Measurements from ENCODE around the gene BRD9.

The BRD9 gene

DNA sequence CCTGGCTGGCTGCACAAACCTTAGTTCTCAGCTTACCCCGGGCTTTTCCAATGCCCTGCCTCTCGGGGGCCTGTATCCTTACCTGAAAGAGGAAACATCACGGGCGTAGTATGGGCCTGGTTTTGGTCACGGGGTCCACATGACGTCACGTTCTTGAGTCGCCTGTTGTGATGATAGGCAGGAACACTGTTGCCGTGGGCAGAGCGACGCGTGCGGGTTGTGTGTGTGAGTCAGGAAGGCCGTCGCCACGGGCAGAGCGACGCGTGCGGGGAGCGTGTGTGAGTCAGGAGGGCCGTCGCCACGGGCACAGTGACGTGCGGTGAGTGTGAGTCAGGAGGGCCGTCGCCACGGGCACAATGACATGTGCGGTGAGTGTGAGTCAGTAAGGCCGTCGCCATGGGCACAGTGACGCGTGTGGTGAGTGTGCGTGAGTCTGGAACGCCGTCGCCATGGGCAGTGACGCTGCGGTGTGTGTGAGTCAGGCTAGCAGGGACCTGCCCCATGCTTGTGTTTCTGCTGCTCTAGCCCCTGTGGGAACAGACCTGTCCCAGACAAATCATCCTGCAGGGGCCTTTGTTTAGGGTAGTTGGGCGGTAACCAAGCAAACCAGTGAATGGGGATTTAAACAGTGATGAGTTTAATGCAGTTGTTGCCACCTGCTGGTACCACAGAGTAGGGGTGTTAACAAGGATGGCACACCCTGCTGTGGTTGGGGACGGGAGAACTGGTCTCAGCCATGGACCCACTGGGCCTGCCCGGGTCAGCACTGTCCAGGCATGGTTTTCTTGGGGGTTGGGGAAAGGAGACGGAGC, 19.9 kb upstream of the BRD9 start:
- Histone ChIP-seq H3K27ac (ENCODE audit: low read depth, low read length, severe bottlenecking) (peak overlapping the region; percentile 59), H3K36me3 (ENCODE audit: control insufficient read depth, insufficient read depth, low read length) (peaks cover 94% of the 10 kb centered on the region), H3K4me1 (ENCODE audit: control insufficient read depth, insufficient read depth, low read length, poor library complexity, severe bottlenecking) (peaks cover 16% of the 10 kb centered on the region), H3K9me3 (ENCODE audit: control insufficient read depth, low read length) (no peaks in the 10 kb centered on the region), H3K4me3 (ENCODE audit: extremely low read depth, insufficient read depth, low read length, poor library complexity, severe bottlenecking) (no peak overlapping the region)
- WGBS, 2 experiments (ENCODE audit: insufficient coverage in 2 of 2) = 94 to 95% methylated on average over 43 to 44 of the region's 44 CpGs

DNA sequence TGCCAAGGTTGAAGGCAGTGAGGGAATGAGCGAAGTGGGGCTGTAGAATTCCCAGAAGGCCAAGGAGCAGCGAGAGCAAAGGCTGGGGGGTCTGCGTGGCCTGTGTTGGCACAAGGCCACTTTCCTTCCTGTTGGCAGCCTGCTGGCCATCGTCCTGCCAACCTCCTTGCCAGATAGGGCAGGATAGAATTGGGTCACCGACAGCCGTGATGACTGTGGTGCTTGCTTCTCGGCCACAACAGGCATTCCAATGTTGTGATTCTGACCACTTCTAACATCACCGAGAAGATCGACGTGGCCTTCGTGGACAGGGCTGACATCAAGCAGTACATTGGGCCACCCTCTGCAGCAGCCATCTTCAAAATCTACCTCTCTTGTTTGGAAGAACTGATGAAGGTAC, 19.0 kb upstream of the BRD9 start:
- no peak overlapping the region for H3K27ac ChIP-seq (ENCODE audit: low read depth, low read length, severe bottlenecking)
- 92 to 97% methylated on average over 8 to 11 of the region's 11 CpGs for WGBS, 2 experiments (ENCODE audit: insufficient coverage in 2 of 2)
- peaks cover 16% of the 10 kb centered on the region for H3K4me1 ChIP-seq (ENCODE audit: control insufficient read depth, insufficient read depth, low read length, poor library complexity, severe bottlenecking)
- H3K4me3 ChIP-seq (ENCODE audit: extremely low read depth, insufficient read depth, low read length, poor library complexity, severe bottlenecking) = no peak overlapping the region
- H3K36me3 ChIP-seq (ENCODE audit: control insufficient read depth, insufficient read depth, low read length) = peaks cover 93% of the 10 kb centered on the region
- H3K9me3 ChIP-seq (ENCODE audit: control insufficient read depth, low read length) = no peaks in the 10 kb centered on the region

DNA sequence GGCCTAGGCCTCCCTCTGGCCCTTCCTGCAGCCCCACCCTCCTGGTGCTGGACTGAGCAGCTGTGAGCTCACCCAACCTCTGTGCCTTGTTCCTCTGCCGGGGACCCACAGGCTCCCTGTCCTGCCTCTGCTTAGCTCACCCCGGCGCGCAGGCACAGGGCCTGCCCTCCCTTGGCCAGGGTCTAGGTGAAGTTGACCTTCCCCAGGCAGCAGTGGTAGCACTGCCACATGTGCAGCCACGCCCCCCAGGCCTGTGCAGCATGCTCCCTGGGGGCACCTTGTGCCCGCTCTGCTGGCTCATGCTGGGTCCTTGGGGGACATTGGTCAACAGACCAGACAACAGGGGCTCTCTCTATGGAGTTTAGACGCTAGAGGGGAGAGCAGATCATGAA, 18.2 kb upstream of the BRD9 start:
- H3K27ac ChIP-seq (ENCODE audit: low read depth, low read length, severe bottlenecking) = no peak overlapping the region
- no peaks in the 10 kb centered on the region for H3K9me3 ChIP-seq (ENCODE audit: control insufficient read depth, low read length)
- WGBS, 2 experiments (ENCODE audit: insufficient coverage in 2 of 2) = 93 to 99% methylated on average over 2 to 7 of the region's 7 CpGs
- no peak overlapping the region for H3K4me3 ChIP-seq (ENCODE audit: extremely low read depth, insufficient read depth, low read length, poor library complexity, severe bottlenecking)
- peaks cover 93% of the 10 kb centered on the region for H3K36me3 ChIP-seq (ENCODE audit: control insufficient read depth, insufficient read depth, low read length)
- H3K4me1 ChIP-seq (ENCODE audit: control insufficient read depth, insufficient read depth, low read length, poor library complexity, severe bottlenecking) = peaks cover 11% of the 10 kb centered on the region

GRCh38 chr5:909994-910768, 17.6 kb upstream of the BRD9 start:
- Histone ChIP-seq H3K36me3 (ENCODE audit: control insufficient read depth, insufficient read depth, low read length) (peaks cover 93% of the 10 kb centered on the region), H3K4me3 (ENCODE audit: extremely low read depth, insufficient read depth, low read length, poor library complexity, severe bottlenecking) (no peak overlapping the region), H3K9me3 (ENCODE audit: control insufficient read depth, low read length) (no peaks in the 10 kb centered on the region), H3K4me1 (ENCODE audit: control insufficient read depth, insufficient read depth, low read length, poor library complexity, severe bottlenecking) (peaks cover 11% of the 10 kb centered on the region), H3K27ac (ENCODE audit: low read depth, low read length, severe bottlenecking) (no peak overlapping the region)
- 96 to 99% methylated on average over 18 of the region's 18 CpGs for WGBS, 2 experiments (ENCODE audit: insufficient coverage in 2 of 2)

- Histone ChIP-seq H3K9me3 (ENCODE audit: control insufficient read depth, low read length) (no peaks in the 10 kb centered on the region), H3K4me1 (ENCODE audit: control insufficient read depth, insufficient read depth, low read length, poor library complexity, severe bottlenecking) (peaks cover 11% of the 10 kb centered on the region), H3K27ac (ENCODE audit: low read depth, low read length, severe bottlenecking) (no peak overlapping the region), H3K4me3 (ENCODE audit: extremely low read depth, insufficient read depth, low read length, poor library complexity, severe bottlenecking) (no peak overlapping the region), H3K36me3 (ENCODE audit: control insufficient read depth, insufficient read depth, low read length) (peaks cover 93% of the 10 kb centered on the region)
- 95 to 97% methylated on average over 6 to 8 of the region's 8 CpGs for WGBS, 2 experiments (ENCODE audit: insufficient coverage in 2 of 2)
Observed at GRCh38 chr5:909086-909485, 16.5 kb upstream of the BRD9 start.

DNA sequence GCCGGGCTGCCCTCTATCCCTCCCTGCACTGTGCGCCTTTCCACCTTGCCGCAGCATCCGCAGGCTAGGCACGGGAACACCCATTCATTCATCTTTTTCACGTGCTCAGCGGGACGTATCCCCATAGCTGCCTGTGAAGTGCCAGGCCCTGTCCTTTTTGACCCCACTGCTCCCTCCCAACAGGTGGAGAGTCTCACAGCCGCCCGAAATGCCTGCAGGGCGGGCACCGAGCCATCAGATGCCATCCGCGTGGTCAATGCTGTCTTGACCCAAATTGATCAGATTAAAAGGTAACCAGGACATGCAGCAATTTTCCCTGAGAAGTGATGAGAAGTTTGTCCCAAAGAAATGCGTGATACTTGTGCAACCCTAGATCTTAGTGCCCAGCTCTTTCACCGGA, 15.6 kb upstream of the BRD9 start:
- Histone ChIP-seq H3K27ac (ENCODE audit: low read depth, low read length, severe bottlenecking) (no peak overlapping the region), H3K4me1 (ENCODE audit: control insufficient read depth, insufficient read depth, low read length, poor library complexity, severe bottlenecking) (peaks cover 10% of the 10 kb centered on the region), H3K4me3 (ENCODE audit: extremely low read depth, insufficient read depth, low read length, poor library complexity, severe bottlenecking) (no peak overlapping the region), H3K36me3 (ENCODE audit: control insufficient read depth, insufficient read depth, low read length) (peaks cover 91% of the 10 kb centered on the region), H3K9me3 (ENCODE audit: control insufficient read depth, low read length) (no peaks in the 10 kb centered on the region)
- 94 to 99% methylated on average over 14 to 15 of the region's 16 CpGs for WGBS, 2 experiments (ENCODE audit: insufficient coverage in 2 of 2)

DNA sequence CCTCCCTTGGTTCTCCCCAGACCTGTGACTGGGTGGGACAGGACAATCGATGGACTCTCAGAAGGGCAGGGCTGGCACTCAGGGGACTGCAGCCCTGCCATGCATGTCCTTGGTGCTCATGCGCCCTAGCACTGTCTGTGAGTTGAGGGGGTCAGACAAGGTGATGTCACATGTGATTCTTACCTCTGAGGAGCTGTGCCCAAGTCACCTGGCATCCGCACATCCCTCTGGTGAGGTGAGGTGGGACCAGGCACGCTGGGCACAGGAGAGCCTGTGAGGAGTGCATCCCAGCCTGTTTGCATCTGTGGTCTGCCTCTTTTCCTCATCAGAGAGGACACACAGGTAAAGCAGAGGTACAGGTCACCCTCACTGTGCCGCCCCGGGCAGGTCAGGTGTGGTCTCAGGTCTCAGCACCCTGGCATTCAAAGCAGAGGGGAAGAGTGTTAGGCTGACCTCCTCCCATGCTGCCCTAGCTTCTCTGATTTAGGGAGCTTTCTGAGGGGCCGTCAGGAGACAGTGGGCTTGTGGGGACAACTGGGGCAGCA, 14.8 kb upstream of the BRD9 start:
- H3K27ac ChIP-seq (ENCODE audit: low read depth, low read length, severe bottlenecking) = no peak overlapping the region
- H3K4me1 ChIP-seq (ENCODE audit: control insufficient read depth, insufficient read depth, low read length, poor library complexity, severe bottlenecking) = peaks cover 3% of the 10 kb centered on the region
- 95 to 96% methylated on average over 5 to 7 of the region's 7 CpGs for WGBS, 2 experiments (ENCODE audit: insufficient coverage in 2 of 2)
- peaks cover 87% of the 10 kb centered on the region for H3K36me3 ChIP-seq (ENCODE audit: control insufficient read depth, insufficient read depth, low read length)
- no peaks in the 10 kb centered on the region for H3K9me3 ChIP-seq (ENCODE audit: control insufficient read depth, low read length)
- H3K4me3 ChIP-seq (ENCODE audit: extremely low read depth, insufficient read depth, low read length, poor library complexity, severe bottlenecking) = no peak overlapping the region

DNA sequence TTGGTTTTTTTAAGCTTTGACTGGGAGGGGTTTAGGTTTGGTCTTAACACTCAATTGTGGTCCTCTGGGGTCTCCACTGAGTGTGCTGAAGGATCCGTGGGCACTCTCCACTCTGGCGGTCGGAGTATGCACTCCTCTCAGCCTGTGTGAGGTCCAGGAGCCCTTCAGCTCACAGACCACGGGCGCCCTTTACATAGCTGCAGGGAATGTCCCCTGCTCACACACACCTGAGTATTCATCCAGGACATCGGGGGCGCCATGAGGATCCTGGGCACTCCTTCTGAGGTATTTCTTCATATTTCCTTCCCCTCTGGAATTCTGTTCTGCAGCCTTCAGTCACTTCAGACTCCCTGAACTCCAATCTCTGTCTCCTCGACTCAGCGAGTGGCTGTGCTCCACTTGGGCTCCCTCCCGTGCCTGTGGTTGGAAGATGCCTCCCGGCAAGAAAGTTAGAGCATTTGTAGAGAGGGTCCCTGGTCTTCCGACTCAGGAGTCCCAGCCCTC, 12.6 kb upstream of the BRD9 start:
- Histone ChIP-seq H3K36me3 (ENCODE audit: control insufficient read depth, insufficient read depth, low read length) (peaks cover 91% of the 10 kb centered on the region), H3K4me1 (ENCODE audit: control insufficient read depth, insufficient read depth, low read length, poor library complexity, severe bottlenecking) (no peaks in the 10 kb centered on the region), H3K4me3 (ENCODE audit: extremely low read depth, insufficient read depth, low read length, poor library complexity, severe bottlenecking) (no peak overlapping the region), H3K9me3 (ENCODE audit: control insufficient read depth, low read length) (no peaks in the 10 kb centered on the region), H3K27ac (ENCODE audit: low read depth, low read length, severe bottlenecking) (no peak overlapping the region)
- WGBS, 2 experiments (ENCODE audit: insufficient coverage in 2 of 2) = 94 to 96% methylated on average over 11 of the region's 12 CpGs

- Histone ChIP-seq H3K27ac (ENCODE audit: low read depth, low read length, severe bottlenecking) (no peak overlapping the region), H3K9me3 (ENCODE audit: control insufficient read depth, low read length) (no peaks in the 10 kb centered on the region), H3K4me1 (ENCODE audit: control insufficient read depth, insufficient read depth, low read length, poor library complexity, severe bottlenecking) (no peaks in the 10 kb centered on the region), H3K4me3 (ENCODE audit: extremely low read depth, insufficient read depth, low read length, poor library complexity, severe bottlenecking) (no peak overlapping the region), H3K36me3 (ENCODE audit: control insufficient read depth, insufficient read depth, low read length) (peaks cover 79% of the 10 kb centered on the region)
- 100% methylated on average over 3 to 4 of the region's 6 CpGs for WGBS, 2 experiments (ENCODE audit: insufficient coverage in 2 of 2)
Observed at GRCh38 chr5:903756-904096, 11.1 kb upstream of the BRD9 start.

DNA sequence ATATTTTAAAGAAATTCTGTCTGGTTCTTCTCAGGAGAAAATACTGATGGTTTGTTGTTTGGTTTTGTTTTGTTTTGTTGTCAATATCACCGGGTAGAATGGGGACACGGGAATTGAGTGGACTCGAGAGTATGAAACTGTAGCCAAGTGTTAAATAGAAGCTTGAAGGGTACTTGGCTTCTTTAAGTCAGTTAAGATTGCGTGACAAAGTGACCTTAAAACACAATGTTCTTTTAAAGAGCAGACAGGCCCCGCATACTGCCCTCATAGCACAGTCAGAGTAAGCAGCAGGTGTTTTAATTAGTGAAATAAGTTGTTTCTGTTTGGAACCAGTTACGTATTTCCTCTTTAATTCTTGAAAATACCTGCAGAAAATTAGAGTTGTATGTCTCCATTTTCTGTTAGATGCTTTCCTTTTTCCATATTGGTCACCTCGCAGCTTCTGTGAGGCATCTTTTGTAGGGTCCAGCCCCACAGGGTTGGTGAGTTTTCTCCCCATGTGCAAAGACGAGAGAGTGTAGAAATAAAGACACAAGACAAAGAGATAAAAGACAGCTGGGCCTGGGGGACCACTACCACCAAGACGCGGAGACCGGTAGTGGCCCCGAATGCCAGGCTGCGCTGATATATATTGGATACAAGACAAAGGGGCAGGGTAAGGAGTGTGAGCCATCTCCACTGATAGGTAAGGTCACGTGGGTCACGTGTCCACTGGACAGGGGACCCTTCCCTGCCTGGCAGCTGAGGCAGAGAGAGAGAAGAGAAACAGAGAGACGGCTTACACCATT, 9.7 kb upstream of the BRD9 start:
- Histone ChIP-seq H3K4me3 (ENCODE audit: extremely low read depth, insufficient read depth, low read length, poor library complexity, severe bottlenecking) (no peak overlapping the region), H3K9me3 (ENCODE audit: control insufficient read depth, low read length) (no peaks in the 10 kb centered on the region), H3K4me1 (ENCODE audit: control insufficient read depth, insufficient read depth, low read length, poor library complexity, severe bottlenecking) (no peaks in the 10 kb centered on the region), H3K36me3 (ENCODE audit: control insufficient read depth, insufficient read depth, low read length) (peaks cover 66% of the 10 kb centered on the region), H3K27ac (ENCODE audit: low read depth, low read length, severe bottlenecking) (no peak overlapping the region)
- 92 to 98% methylated on average over 12 of the region's 16 CpGs for WGBS, 2 experiments (ENCODE audit: insufficient coverage in 2 of 2)

Data from mesodermal cell (in vitro differentiated cells).